ENCODE data around the gene PPCDC. TPM values are rescaled to one million over a fixed set of nuclear protein-coding genes. Genes with fewer than 3 reads are reported as not detected.

The PPCDC gene
- total RNA-seq (2022; extraction: Qiagen RNA extraction): 16.2 to 22.0 TPM (median 19.9 TPM) in 5 replicates

GRCh38 chr15:75023181-75023871, at the start of gene PPCDC:
PPCDC (plus strand) TSS chr15:75023590; CDS start chr15:75028319, 4,729 bp downstream.

GRCh38 chr15:74995182-74995778, 28.1 kb upstream of the PPCDC start, which contains the start of gene SCAMP5:
SCAMP5 (plus strand) TSS chr15:74995563; CDS start chr15:75011840, 16,277 bp downstream.

Other genes with a start within 250 kb of the PPCDC start
- gene CSK, start 241.5 kb upstream of the PPCDC start, total RNA-seq (2022; extraction: Qiagen RNA extraction): 59.2 to 70.7 TPM (median 66.3 TPM) in 5 replicates
- 0.03 to 0.08 TPM (median 0.08 TPM) in 3 of 5 replicates, not detected in the others for gene LMAN1L, start 210.8 kb upstream of the PPCDC start, total RNA-seq (2022; extraction: Qiagen RNA extraction)
- 0.05 to 0.06 TPM in 2 of 5 replicates, not detected in the others for gene CPLX3, start 197.0 kb upstream of the PPCDC start, total RNA-seq (2022; extraction: Qiagen RNA extraction)
- gene ULK3, start 180.4 kb upstream of the PPCDC start, total RNA-seq (2022; extraction: Qiagen RNA extraction): 27.9 to 41.0 TPM (median 38.2 TPM) in 5 replicates
- 55.2 to 69.3 TPM (median 66.6 TPM) in 5 replicates for gene SCAMP2, start 150.2 kb upstream of the PPCDC start, total RNA-seq (2022; extraction: Qiagen RNA extraction)
- 28.0 to 35.2 TPM (median 32.6 TPM) in 5 replicates for gene MPI, start 133.5 kb upstream of the PPCDC start, total RNA-seq (2022; extraction: Qiagen RNA extraction)
- gene FAM219B, start 116.7 kb upstream of the PPCDC start, total RNA-seq (2022; extraction: Qiagen RNA extraction): 30.0 to 41.1 TPM (median 38.4 TPM) in 5 replicates
- gene COX5A, start 85.5 kb upstream of the PPCDC start, total RNA-seq (2022; extraction: Qiagen RNA extraction): 505 to 615 TPM (median 535 TPM) in 5 replicates
- 18.6 to 29.7 TPM (median 27.3 TPM) in 5 replicates for gene RPP25, start 66.8 kb upstream of the PPCDC start, total RNA-seq (2022; extraction: Qiagen RNA extraction)
- 11.8 to 15.0 TPM (median 14.3 TPM) in 5 replicates for gene SCAMP5, start 28.0 kb upstream of the PPCDC start, total RNA-seq (2022; extraction: Qiagen RNA extraction)
- gene C15orf39, start 178.3 kb downstream of the PPCDC start, total RNA-seq (2022; extraction: Qiagen RNA extraction): 24.7 to 34.0 TPM (median 32.7 TPM) in 5 replicates
- gene GOLGA6C, start 234.7 kb downstream of the PPCDC start, total RNA-seq (2022; extraction: Qiagen RNA extraction): 0.05 TPM in 1 of 5 replicates, not detected in the others